CMK (cell line): ENCODE data around the gene ZNF391.
"Not testable (repeated sequence)": the region's sequence is repeated elsewhere in the genome, so short reads cannot be mapped to it uniquely, and the experiment has no call there.

ENCODE experiments used
- DNase-seq: peaks from one replicate; pipeline ENCODE4 v3.0.0-alpha.2; 2010; ENCODE audit warnings: low read depth

The ZNF391 gene

DNA sequence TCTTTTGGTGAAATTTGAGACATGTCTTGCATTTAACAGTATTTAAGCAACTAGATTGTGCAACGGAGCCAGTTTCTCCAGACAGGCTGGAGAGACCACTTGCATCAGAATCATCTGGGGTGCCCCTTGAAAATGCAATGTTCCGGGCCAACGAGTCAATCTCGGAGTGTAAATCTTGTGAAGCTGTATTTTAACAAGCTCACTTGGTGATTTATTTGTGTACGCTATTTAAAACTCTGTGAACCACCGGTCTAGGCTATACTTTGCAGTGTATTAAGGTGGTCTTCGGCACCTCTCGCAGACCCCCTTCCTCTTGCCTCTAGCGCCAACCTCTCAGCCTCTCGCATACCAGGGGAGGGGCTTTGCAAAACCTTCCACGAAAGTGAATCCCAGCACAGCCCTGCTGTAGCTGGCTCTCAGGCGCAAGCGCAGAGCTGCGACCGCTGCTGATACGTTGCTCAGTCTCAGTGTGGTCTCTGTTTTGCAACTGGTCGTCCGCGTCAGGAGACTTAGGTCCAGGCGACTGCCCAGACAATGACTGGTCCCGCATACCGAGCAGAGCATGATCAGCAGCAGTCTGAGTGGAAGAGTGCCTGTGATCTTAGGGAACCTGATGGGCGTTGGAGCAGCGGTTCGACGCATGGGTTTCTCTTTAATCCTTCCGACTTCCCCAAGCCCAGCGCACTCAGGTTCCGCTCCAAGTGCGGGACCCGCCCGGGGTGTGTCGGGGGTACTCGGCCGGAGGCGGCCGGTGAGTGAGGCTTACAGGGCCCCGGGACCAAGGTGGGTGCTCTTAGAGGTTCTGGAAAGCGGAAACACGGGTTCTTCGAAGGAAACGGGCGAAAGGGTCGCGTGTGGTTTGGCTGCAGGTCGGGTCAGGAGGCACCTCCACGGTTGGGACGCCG lies at the start of gene ZNF391:
TSS of gene ZNF391 (plus strand) at position 467 of the 905 bp plus-strand sequence. CDS start 11,612 bp downstream, outside the sequence.
- DNase-seq, result peak; percentile 52

DNA sequence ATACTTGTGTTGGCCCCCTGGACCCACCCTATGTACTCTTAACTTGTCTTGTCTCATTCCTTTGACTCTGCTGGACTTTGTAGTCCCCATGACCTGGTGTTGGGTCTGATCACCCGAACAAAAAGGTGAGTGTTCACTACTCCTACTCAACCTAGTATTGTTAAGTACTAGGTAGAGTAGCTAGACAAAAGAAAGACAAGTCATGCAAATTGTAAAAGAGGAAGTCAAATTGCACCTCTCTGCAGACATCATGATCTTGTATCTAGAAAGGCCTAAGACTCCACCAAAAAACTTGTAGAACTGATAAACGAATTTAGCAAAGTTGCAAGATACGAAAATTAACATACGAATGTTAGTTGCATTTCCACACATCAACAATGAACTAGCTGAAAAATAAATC lies 35.7 kb upstream of the ZNF391 start:
- DNase-seq, result no peak

- no peak for DNase-seq
Observed at GRCh38 chr6:27358786-27359185, 29.8 kb upstream of the ZNF391 start.

DNA sequence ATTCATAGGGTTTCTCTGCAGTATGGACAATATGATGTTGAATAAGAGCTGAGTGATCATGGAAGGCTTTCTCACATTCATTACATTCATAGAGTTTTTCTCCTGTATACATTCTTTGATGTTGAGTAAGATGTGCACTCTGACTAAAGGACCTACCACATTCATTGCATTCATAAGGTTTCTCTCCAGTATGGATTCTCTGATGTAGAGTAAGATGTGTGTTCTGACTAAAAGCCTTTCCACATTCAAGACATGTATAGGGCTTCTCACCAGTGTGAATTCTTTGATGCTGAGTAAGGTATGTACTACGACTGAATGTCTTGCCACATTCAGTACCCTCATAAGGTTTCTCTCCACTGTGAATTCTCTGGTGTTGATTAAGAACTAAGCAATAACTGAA lies 29.3 kb upstream of the ZNF391 start:
- DNase-seq, result no peak

- DNase-seq, result no peak
Observed at GRCh38 chr6:27368202-27368601, 20.4 kb upstream of the ZNF391 start.

GRCh38 chr6:27370391-27370790 lies 18.2 kb upstream of the ZNF391 start:
- DNase-seq, result no peak

DNA sequence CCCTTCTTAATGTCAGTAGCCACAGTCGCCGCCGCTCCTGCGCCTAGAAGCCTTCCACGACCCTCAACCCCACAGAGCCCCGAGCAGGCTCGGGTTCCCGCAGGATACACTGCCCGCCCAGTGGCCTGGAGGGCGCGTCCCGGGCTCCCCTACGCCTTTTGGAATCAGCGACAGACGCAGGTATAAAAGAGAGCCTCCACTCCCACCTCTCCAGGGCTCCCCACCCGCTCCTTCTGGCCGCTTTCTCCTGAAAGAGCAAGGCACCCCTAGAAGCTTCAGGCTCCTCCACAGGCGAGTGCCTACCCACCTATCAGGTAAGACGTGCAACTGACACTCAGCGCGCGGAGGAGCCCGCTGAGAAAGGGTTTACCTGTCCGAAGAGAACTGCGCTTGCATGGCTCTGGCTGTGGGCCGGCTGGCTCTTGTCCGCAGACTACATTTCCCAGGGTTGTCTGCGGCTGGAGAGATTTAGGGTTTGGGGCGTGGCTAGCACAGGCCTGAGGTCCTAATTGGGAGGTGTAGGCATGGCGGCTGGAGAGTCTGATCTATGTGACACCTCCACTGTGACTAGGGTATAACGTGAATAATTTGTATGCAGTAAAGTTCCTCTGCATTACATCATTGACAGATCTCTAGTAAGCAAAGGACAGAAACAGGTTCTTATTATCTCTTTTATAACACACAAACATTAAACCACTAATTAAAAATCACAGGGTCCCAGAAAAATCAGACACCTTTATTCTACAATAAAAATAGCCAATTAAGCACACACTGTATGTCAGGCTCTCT lies 13.5 kb upstream of the ZNF391 start:
- no peak for DNase-seq

GRCh38 chr6:27375613-27376079 lies 12.9 kb upstream of the ZNF391 start:
- no peak for DNase-seq

DNA sequence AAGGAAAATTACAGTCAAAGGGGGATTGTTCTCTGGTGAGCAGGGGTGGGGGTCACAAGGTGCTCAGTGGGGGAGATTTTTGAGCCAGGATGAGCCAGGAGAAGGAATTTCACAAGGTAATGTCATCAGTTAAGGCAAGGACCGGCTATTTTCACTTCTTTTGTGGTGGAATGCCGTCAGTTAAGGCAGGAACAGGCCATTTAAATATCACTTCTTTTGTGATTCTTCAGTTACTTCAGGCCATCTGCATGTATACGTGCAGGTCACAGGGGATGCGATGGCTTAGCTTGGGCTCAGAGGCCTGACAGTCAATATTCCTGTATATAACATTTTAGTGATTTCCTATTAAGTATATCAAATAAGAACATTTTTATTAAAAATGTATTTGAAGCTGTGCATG lies 10.2 kb upstream of the ZNF391 start:
- not testable (repeated sequence) for DNase-seq

DNA sequence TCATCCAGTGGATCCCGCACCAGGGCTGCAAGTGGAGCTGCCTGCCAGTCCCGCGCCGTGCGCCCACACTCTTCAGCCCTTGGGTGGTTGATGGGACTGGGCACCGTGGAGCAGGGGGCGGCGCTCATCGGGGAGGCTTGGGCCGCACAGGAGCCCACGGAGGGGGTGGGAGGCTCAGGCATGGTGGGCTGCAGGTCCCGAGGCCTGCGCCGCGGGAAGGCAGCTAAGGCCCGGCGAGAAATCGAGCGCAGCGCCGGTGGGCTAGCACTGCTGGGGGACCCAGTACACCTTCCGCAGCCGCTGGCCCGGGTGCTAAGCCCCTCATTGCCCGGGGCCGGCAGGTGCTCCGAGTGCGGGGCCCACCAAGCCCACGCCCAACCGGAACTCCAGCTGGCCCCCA lies 7.6 kb upstream of the ZNF391 start:
- DNase-seq, result not testable (repeated sequence)

- no peak for DNase-seq
Observed at GRCh38 chr6:27383011-27383410, 5.5 kb upstream of the ZNF391 start.

GRCh38 chr6:27383481-27383880 lies 5.1 kb upstream of the ZNF391 start:
- DNase-seq, result no peak

GRCh38 chr6:27392623-27393022 lies 4.1 kb downstream of the ZNF391 start:
- DNase-seq, result no peak

DNA sequence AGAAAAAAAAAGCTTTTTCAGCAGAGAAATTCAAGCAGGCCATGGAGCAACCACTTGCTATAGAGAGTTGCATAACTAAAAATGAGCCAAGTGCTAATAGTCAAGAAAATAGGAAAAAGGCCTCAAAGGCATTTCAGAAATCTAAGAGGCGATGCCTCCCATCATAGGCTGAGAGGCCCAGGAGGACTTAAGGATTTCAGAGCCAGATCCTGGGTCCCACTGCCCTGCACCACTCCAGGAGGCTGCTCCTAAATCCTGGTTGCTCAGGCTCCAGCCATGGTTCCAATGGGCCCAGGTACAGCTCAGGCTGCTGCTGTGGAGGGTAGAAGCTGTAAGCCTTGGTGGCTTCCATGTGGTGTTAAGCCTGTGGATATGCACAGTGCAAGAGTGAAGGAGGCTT lies 5.5 kb downstream of the ZNF391 start:
- no peak for DNase-seq

DNA sequence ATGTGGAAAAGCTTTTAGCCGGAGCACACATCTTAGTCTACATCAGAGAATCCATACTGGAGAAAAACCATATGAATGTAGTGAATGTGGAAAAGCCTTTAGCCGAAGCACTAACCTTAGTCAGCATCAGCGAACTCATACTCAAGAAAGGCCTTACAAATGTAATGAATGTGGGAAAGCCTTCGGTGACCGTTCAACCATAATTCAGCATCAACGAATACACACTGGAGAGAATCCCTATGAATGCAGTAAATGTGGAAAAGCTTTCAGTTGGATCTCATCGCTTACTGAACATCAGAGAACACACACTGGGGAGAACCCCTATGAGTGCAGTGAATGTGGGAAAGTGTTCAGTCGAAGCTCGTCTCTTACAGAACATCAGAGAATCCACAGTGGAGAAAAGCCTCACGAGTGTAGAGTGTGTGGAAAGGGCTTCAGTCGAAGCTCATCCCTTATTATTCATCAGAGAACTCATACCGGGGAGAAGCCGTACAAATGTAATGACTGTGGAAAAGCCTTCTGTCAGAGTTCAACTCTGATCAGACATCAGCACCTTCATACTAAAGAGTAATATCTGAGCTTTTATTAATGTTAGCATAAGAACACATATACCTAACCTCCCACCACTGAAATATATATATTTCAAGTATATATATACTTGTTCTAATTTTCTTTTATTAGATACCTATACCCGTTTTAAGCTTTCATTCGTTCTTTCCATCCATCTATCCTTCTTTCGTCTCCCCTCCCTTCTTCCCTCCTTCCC lies 12.5 kb downstream of the ZNF391 start:
- no peak for DNase-seq

DNA sequence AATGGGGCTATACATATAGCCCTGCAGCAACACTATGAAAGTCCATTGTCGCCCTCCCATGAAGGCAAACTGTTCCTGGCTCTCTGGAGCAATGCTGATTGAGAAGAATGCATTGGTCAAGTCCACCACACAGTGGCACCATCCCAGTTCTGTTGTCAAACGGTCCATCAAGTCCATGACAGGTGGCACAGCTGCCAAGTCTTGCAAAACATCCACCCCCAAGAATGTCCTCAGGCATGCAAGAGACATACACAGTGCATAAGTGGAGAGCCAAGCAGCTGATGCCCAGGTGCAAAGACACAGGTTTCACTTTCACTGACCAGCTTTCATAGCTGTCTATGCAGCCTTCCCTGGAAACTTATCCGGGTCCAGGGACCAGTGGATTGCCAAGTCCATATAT lies 17.5 kb downstream of the ZNF391 start:
- no peak for DNase-seq

DNA sequence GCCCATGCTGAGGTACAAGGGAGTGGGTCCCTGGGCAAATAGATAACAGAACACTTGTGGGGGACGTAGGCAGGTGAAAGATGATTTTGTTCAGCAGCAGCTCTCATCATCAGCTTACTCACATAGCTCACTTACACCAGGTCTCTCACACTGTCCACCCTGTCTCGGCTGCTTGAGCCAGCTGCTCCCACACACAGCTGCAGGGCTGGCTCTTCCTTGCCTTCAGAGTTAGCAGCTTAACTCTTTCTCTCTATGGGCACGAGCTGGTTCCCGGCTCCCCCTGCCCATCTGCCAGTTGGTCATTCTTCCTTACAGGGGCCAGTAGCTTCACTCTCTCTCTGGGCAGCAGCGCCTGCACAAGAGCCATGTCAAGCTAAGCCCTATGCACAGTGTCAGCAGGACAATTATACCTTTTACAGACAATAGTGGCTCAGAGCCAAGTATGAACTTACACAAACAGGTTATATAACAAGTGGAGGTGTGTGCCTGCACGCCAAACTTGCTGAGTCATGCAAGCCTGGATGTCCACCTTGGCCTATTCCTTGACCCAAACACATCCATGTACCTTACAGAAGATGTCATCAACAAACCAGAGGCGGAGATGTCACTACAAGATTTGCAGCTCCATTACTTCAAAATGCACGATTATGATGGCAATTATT lies 18.7 kb downstream of the ZNF391 start:
- no peak for DNase-seq

GRCh38 chr6:27414300-27414699 lies 25.7 kb downstream of the ZNF391 start:
- DNase-seq, result no peak

DNA sequence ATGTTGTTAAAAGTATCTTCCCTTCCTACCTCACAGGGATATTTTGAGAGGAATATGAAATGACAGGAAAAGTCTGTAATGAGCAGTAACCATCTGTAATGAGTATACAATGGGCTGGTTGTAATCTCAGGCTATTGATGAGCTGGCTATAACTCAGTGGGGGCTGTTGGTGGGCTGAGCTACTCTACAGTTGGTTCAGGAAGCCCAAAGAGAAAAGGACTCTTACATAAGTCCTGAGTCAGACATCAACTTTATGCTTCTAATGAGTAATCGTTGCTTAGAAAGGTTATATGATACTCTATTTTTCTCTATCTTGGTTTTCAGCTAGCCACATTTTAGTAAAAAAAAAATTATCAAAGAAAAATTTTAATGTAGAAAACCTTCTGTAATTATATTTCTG lies 26.4 kb downstream of the ZNF391 start:
- no peak for DNase-seq

GRCh38 chr6:27415898-27416297 lies 27.3 kb downstream of the ZNF391 start:
- no peak for DNase-seq

GRCh38 chr6:27419363-27419762 lies 30.8 kb downstream of the ZNF391 start:
- DNase-seq, result no peak
